ENCODE data around the gene GATD1. TPM values are rescaled to one million over a fixed set of nuclear protein-coding genes. Genes with fewer than 3 reads are reported as not detected.

Gene GATD1
- total RNA-seq, 1 donor from 2014 or later, result 17.4 TPM

DNA sequence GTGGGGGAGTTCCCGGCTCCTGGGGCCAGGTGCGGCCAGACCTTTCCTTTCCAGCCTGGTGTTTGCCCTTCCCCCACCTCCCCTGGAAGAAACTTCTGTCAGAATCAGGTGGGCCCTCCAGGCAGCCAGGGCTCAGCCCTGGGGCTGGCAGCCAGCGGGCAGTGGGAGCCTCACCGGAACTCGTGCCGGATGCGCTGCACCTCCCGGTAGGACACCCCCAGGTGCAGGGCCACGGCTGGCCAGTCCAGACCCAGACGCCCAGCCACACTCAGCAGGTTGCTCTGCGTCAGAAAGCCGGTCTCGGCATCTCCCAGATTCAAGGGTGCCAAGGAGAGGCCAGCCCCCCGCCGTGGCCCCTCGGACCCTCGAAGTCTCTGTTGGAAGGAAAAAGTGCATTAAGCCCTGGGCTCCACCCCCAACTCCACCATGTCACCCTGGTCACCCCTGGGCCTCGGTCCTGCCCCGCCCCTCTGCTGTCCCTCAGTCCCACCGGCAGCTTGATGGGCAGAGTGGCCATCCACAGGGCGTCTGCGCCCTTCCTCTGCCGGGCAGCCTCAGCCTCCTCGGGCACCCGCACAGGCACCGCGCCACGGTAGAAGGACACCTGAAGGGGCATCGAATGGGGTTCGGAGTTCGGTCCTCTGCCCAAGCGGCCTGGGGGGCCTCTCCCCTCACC is 22.5 kb upstream of the GATD1 start:
- no peak for DNase-seq
- ATAC-seq (ENCODE audit: poor library complexity), result no peak
- intact Hi-C loops (cut with DNase I), result no loop called here

DNA sequence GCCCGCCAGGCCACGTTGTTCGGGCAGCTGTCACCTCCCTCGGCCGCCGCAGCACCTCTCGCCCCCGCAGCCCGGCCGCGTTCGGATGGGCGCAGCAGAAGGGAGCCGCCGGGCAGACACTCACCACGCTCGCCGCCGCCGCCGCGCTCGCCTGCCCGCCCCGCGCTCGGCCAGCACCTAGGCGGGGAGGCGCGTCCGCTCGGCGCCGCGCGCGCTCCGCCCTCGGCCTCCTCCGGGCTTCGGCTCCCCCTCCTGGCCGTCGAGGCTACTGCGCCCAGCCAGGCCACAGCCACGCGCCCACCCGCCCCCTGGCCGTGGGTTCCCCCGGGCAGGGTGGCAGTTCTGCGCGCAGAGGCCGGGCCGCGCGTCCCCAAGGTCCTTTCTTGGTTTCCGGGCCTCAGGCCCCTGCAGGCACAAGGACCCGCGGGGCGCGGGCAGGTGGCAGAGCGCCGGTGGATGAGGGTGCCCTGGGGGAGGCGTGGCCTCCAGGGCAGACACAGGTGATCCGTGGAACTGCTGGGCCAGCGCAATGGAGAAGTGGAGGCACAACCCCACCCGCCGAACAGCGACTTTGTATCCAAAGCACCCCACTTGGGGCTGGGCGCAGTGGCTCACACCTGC is 20.9 kb upstream of the GATD1 start, which contains the start of gene SLC25A22:
Gene SLC25A22, minus strand, starts transcription at position 189 of the 621 bp plus-strand sequence. CDS start 3,275 bp downstream, outside the sequence.
- intact Hi-C loops (cut with DNase I), result no loop called here
- DNase-seq, result peak; percentile 88
- peak; percentile 81 for ATAC-seq (ENCODE audit: poor library complexity)

DNA sequence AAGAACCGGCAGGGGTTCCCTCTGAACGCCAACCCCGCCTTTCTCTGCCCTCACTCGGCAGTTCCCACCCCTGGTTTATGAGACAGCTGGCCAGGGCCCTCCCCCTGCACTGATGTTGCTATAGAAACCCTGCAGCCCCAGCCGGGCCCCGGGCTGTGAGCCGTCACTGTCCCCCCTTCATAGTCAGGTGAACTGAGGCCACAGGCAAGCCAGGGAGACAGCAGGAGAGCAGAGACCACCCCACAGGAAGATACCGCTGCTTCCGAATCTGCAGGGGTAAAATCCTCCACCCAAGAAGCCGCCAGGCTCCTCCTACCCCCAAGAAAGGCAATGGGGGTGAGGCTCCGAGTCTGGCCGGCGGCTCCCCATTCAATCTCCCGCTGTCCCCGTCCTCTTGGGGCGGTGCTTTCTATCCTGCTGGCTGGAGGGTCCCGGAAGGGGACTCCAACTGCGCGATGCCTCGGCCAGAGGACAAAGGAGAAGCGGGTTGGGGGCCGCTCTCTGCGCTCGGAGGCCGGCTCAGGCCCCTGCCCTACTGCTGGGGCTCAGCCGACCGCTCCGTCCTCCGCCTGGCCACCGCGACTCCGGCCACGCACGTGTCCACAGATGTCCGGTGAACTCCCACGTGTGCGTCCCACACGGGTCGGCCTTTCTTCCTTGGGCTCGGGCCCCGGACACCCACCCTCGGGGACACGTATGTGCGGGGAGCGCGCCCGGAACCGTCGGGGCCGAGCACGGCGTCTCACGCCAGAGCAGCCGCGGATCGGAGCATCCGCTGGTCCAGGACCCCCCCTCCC is 20.2 kb upstream of the GATD1 start:
- ATAC-seq (ENCODE audit: poor library complexity) (peak; percentile 59), DNase-seq (peak; percentile 83)
- intact Hi-C loops (cut with DNase I), result no loop called here

DNA sequence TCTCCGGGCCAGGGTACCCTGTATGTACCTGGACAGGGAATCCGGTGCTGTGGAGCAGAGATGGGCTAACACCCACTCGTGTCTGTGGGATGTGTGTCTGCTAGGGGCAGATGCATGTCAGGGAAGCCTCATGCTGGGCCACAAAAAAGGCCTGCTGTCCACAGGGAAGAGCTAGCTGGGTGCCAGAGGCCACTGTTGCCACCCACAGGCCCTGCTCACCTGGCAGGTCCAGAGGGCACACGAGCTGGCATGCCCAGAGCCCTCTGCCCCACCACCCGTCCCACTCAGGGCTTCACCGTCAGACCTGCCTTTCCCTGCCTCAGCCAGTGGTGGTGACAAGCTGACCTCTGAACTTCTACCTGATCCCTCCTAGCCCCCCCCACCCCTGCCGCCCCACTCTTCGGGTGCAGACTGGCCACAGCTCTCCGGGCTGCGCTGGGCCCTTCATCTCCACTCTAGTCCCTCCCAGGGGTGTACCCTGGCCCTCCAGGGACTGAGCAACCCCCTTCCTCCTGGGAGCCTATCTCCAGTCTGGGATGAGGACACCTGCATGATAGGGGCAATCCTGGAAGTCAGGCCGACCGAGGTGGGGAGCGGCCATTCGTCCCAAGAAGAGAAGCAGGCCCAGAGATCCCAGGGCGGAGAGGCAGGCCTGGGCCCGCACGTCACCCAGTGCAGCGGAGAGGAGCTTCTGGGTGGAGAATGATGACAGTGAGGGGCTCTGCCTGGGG is 19.4 kb upstream of the GATD1 start:
- DNase-seq (no peak), ATAC-seq (ENCODE audit: poor library complexity) (no peak)
- intact Hi-C loops (cut with DNase I), result no loop called here

DNA sequence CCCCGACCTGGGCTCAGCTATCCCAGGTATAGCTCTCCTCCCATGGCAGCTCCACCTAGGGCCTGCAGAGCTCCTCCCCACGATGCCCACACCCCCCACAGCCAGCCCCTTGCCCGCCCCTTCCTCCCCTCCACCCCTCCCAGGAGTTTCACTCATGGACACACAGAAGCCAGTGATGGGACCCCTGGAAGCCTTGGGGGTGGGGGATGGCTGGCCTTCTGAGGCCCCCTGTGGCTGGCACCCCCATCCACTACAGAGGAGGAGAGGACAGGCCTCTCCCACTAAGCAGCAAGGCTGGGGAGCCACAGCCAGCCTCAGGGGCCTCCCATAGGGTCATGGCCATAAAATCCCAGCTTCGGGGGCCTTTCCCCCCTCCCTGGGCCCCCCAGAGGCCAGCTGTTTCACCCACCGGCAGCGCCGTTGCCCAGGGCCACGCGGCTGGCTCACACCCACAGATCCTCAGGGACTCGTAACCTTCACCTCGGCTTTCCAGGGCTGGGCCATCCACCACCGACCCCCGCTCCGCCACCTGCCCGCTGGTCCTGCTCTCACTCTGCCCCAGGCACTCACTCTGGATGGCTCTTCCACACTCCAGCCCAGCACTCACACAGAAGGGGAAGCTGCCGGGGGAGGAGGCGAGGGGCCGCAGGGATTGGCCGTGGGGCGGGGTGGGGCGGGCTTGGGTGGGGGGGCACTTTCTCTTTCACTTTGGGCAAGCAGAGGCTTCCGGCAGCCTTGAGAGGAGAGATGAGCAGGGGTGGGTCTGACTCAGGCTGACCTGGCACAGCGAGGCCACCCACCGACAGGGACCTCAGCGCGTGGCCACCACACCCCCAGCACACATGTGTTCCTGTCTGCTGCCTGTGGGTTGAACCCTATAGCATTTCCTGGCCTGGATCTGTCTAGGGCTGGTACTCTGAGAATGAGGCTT is 18.6 kb upstream of the GATD1 start:
- ATAC-seq (ENCODE audit: poor library complexity) (peak; percentile 55), DNase-seq (peak; percentile 84)
- intact Hi-C loops (cut with DNase I), result no loop called here

DNA sequence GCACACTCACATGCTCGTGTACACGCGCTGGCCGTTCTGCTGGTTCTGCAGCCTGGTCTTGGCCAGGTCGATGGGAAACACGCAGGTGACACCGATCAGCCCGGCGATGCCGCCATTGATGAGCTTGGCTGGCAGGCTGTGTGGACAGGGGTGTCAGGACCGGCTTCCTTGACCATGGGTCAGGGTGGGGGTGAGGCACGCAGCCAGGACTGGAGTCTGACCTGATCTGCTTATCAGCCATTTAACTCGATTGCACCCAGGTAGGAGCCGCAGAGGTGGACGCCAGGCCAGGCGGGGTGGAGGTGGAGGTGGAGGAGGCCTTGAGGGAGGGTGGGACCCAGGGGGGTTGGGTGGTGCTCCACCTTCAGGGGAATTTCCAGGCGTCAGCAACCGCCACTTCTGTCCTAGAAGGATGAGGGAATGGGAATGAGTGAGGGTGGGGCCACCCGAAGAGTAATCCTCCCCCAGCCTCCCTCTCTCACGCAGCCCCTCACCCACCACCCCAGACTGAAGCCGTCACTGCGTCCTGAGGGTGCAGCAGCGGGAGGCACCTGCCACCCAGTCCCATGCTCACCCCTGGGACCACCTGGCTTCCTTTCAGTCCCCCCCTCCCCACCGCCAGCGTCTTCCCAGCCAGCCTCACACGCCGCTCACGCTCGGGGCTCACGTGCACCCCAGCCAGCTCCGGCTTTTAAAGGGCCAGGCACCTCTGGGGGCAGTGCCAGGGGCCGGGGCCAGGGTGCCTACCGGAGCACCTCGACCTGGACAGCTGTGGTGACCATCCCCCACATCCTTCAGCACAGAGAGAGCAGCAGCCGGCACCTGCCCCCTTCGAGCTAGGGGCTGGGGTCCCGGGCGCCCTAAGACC is 17.7 kb upstream of the GATD1 start:
- no peak for ATAC-seq (ENCODE audit: poor library complexity)
- no peak for DNase-seq
- intact Hi-C loops (cut with DNase I), result no loop called here

DNA sequence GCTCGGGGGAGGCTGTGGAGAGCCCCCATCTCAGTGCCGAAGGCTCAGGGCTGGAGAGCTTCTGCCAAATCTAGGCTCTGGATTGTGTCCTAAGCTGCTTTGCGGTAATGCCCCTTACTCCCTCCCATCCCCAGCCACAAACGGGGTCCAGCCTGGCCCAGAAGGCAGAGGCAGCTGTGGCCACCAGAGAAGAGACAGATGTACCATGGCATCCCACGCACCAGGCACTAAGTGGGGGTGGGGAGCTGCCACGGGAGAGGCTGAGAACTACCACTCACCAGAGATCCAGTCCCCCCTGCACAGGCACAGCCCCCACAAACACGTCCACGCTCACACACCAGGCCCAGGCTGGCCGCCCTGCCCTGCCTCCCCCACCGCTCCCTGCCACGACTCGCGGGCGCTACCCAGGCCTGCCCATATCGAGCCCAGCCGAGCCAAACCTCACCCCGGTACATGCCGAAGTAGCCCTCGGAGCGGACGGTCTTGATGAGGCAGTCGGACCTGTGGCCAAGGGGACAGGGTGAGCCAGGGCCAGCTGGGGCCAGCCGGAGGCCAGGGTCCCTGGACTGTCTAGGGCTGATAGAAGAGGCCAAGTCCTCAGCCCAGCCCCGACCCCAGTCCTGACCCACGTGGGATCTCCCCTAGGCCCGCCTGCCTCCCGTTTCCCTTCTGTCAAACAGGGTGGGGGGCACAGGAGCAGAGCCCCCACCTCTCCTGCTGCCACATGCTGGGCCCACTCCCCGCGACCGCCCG is 16.9 kb upstream of the GATD1 start:
- intact Hi-C loops (cut with DNase I), result no loop called here

DNA sequence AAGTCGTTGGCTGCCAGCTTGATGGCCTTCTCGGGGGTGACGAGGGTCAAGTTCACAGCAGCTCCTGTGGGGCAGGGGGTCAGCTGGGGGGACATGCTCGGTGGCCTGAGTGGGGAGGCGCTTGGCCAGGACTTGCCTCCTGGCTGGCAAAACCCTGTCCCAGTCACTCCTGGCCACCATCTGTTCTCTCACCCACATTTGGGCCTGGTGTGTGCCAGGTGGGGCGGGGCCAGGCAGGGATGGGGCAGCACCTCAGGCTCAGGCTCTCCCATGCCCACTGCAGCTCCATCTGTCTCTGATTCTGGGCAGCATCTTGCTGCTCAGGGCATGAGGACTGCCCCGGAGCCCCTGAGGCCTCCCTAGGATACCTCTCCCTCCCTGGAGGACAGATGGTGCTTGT is 16.3 kb upstream of the GATD1 start:
- ATAC-seq (ENCODE audit: poor library complexity), result no peak
- intact Hi-C loops (cut with DNase I), result no loop called here
- DNase-seq, result no peak

More for the DNA sequence above, 16.9 kb upstream of the GATD1 start:
- DNase-seq (no peak), ATAC-seq (ENCODE audit: poor library complexity) (no peak)

DNA sequence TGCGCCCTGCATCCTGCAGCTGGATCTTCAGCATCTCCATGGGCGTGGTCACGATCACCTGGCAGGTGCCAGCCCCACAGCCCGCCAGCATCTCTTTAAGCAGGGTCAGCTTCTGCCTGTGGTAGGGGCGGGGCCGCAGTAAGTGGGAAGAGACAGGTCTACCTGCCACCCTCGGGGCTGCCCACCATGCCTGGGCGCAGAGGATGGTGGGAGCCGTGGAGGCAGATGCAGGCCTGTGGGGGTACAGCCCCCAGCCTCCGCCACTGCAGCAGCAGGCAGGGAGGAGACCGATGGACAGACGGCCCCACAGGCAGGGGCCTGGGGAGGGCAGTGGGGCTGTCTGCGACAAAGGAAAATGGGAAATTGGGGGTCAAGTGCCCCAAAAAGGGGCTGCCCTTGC is 15.6 kb upstream of the GATD1 start:
- ATAC-seq (ENCODE audit: poor library complexity) (no peak), DNase-seq (no peak)
- intact Hi-C loops (cut with DNase I), result no loop called here

DNA sequence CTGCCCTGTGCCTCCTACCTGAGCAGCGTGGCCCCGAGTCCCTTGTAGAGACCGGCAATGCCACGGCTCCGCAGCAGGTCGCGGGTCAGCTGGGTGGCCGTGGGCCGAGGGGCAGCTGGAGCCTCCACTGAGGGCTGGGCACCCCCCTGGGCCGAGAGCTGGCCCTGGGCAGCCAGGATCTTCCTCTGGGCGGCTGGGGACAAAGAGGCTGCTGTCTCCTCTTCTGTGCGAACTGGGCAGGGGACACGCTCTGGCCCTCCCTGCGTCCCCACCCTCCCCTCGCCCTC is 15.2 kb upstream of the GATD1 start:
- ATAC-seq (ENCODE audit: poor library complexity) (no peak), DNase-seq (no peak)
- intact Hi-C loops (cut with DNase I), result no loop called here

DNA sequence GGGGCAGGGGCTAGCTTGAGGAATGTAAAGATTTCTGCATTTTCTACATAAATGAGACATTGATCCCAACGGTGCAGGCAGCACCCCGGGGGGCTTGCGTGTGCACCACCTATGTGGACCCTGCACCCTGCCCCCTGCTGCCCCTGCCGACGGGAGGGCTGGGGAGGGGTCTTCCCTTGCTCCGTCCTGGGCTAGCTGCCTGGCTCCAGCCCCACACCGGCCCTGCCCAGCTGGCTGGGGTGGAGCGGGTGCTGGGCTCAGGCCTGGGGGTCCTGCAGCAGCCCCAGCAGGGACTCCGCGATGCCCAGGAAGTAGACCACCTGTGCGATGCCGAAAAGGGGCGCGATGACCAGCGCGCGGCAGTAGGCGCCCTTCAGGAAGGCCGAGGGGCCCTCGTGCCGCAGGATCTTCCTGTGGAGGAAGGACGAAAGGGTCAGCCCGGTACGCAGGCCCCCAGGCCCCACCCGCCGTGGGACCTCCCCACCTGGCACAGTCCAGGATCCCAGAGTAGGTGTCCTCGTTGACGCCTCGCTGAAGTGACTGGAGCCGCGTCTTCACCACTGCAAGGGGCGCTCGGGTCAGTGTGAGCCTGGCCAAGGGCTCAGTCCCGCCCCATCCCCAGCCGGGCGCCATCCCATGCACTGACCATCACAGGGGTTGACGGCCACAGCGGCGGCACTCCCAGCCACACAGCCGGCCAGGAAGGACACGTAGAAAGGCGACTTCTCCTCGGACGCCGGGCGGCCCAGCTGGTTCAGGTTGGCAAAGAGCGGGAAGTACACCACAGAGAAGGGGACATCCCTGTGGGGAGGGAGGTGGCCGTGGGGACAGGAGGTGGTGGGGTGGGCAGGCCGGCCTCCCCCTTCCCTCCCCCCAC is 14.6 kb upstream of the GATD1 start:
- no peak for ATAC-seq (ENCODE audit: poor library complexity)
- intact Hi-C loops (cut with DNase I), result no loop called here
- DNase-seq, result no peak

DNA sequence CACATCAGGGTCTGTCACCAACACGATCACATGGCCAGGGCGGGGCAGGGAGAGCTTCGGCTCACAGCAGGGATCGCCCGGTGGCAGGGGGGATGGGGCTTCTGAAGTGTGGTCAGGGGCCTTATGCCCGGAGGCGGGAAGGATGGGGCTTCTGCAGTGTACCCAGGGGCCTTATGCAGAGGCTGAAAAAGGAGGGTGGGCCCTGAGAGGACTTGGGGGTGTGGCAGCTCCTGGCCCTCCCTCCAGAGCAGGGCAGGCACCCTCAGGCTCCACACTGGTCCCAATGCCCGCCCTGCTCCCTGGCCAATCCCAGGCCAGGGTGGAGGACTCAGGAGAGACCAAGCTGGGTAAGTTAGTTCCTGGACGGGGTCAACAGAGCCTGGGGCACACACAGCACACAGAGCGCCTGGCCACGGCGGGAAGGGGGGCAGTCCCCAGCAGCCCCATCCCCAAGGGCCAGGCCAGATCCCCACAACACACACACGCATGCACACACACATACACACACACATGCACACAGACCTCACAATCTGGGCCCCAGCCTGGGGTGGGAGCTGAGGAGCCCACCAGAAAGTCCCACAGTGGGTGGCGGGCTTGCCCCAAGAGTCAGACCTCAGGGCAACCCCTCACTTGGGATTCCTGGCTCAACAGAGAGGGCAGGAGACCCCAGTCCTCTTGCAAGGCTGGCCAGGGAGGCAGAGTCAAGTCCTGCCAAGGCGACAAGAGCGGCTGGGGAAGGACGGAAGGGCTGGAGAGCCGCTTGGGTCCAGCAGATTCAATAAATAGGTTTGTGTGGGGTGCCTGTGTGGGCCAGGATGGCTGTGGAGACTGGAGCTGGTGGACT is 13.7 kb upstream of the GATD1 start:
- DNase-seq (no peak), ATAC-seq (ENCODE audit: poor library complexity) (no peak)
- intact Hi-C loops (cut with DNase I), result no loop called here

DNA sequence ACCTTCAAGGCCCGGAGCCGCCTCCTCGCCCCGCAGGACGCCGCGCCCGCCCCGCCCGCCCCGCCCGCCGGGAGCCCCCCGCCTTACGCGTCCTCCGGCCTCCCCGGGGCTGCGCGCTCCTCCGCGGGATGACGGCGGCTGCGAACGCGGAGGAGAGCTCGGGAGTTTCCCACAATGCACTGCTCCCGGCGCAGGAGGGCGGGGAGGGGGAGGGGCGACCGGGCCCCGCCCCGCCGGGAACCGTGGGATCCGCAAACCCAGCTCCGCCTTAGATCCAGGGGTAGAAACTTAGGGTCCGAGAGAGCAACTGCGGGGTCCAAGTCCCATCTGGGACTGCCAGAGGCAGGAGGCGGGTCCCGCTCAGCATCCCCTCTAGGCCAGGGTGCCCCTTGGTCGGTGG is 12.7 kb upstream of the GATD1 start, which contains the start of gene CEND1:
Gene CEND1, minus strand, starts transcription at position 148 of the 400 bp plus-strand sequence. CDS start 1,514 bp downstream, outside the sequence.
- ATAC-seq (ENCODE audit: poor library complexity) (peak; percentile 49), DNase-seq (no peak)
- intact Hi-C loops (cut with DNase I), result no loop called here

DNA sequence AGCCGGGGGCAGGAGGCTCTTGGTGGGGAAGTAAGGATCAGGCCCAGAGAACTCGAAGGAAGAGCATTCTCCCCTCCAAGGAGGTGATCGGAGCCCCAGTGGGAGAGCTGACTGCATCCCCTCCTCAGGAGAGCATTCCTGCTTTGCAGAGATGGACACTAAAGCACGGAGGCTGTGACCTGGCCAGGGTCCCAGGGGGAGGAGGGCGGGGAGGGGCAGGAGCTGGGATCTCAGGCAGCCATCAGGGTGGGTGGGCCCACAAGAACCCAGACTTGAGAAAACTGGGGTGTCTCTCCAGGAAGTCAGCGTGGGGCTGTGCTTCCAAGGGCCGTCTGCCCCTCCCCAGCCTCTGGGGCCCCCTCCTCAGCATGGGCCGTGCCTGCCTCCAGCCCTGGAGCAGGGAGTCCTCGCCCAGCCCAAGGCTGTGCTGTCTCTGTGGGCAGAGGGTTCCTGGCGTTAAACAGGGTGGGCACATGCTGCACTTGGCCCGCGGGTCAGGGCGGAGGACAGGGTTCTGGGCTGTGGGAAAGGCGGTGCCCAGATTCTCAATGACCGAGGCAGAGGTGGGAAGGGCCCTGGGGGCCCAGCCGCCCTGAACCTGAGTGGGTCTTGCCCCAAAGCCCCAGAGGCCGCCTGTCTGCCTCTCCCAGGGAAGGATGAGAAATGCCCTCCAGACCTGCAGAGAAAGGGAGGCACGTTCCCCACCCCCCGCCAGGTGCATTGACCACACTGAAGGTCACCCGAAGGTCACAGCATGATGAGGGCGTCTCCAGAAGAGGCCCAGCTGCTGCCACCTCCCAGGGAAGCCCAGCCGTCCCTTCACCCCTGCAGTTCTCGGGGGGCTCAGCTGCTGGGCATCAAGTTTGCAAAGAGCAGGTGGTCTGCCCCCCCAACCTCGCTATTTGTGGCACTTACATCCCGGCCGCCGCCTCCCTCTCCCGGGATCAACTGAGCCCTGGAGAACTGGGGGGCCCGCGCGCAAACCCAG is 12.0 kb upstream of the GATD1 start:
- DNase-seq (no peak), ATAC-seq (ENCODE audit: poor library complexity) (no peak)
- intact Hi-C loops (cut with DNase I), result no loop called here

Measured in Right ventricle myocardium superior (tissue), 1 donor.